DND-41 (cell line): Measurements from ENCODE around the gene TNFAIP2.
A peak's percentile ranks its signal among the peaks of the same experiment; 100 is the strongest.

Experiments
- ATAC-seq: fragments of 200-7000 bp; cut with Tn5 transposase; 3 replicates; pipeline ENCODE4 v1.9.1; 2021; ENCODE audit warnings: low read depth; ENCODE audit not compliant: insufficient read depth
- DNase-seq: peaks from one replicate; pipeline ENCODE4 v3.0.0-alpha.2; 2020
- H2AFZ ChIP-seq: 2 replicates; pipeline ENCODE4 v1.6.0; 2012; ENCODE audit warnings: low read depth, low read length
- H3K27ac ChIP-seq: 2 replicates; pipeline ENCODE4 v1.5.1; 2012; ENCODE audit warnings: low read length, inconsistent platforms
- H3K27me3 ChIP-seq: fragments of 200-600 bp; sonication (generic); 2 replicates; pipeline ENCODE4 v1.6.0; 2012; ENCODE audit warnings: low read length, mild to moderate bottlenecking, inconsistent platforms; ENCODE audit not compliant: insufficient read depth, poor library complexity
- H3K36me3 ChIP-seq: 2 replicates; pipeline ENCODE4 v1.5.1; 2012; ENCODE audit warnings: low read length, inconsistent platforms; ENCODE audit not compliant: insufficient read depth
- H3K4me1 ChIP-seq: 2 replicates; pipeline ENCODE4 v1.5.1; 2012; ENCODE audit warnings: mild to moderate bottlenecking, low read length; ENCODE audit not compliant: insufficient read depth
- H3K4me2 ChIP-seq: 2 replicates; pipeline ENCODE4 v1.6.0; 2012; ENCODE audit warnings: mild to moderate bottlenecking, moderate library complexity, low read length, inconsistent platforms; ENCODE audit not compliant: insufficient read depth
- H3K4me3 ChIP-seq, 2 experiments: fragments of 200-600 bp in 1 of 2; shearing (Covaris generic) in 1 of 2; 2 replicates each; pipeline ENCODE4 v1.5.1; 2012 to 2016; ENCODE audit warnings: inconsistent platforms in 2 of 2, low read length in 2 of 2, mild to moderate bottlenecking in 2 of 2, low read depth in 1 of 2, moderate library complexity in 1 of 2
- H3K79me2 ChIP-seq: 2 replicates; pipeline ENCODE4 v1.6.0; 2012; ENCODE audit warnings: low read length, inconsistent platforms; ENCODE audit not compliant: insufficient read depth
- H3K9ac ChIP-seq: 2 replicates; pipeline ENCODE4 v1.6.0; 2012; ENCODE audit warnings: low read depth, mild to moderate bottlenecking, inconsistent platforms, low read length, moderate library complexity
- H3K9me3 ChIP-seq: 2 replicates; pipeline ENCODE4 v1.5.1; 2012; ENCODE audit warnings: low read length, moderate library complexity, mild to moderate bottlenecking, inconsistent platforms; ENCODE audit not compliant: insufficient read depth, severe bottlenecking
- H4K20me1 ChIP-seq: 2 replicates; pipeline ENCODE4 v1.6.0; 2012; ENCODE audit warnings: low read length; ENCODE audit not compliant: insufficient read depth
- CTCF ChIP-seq: IDR thresholded peaks from 2 replicates; pipeline ENCODE4 v1.5.1; 2012; ENCODE audit warnings: borderline replicate concordance, low read length, moderate library complexity, mild to moderate bottlenecking; ENCODE audit not compliant: poor library complexity, severe bottlenecking; ENCODE audit errors: extremely low read depth
- EZH2 ChIP-seq: IDR thresholded peaks from 3 replicates; pipeline ENCODE4 v1.6.1; 2012; ENCODE audit warnings: borderline replicate concordance, low read depth, mild to moderate bottlenecking, moderate library complexity, low read length, inconsistent platforms; ENCODE audit not compliant: severe bottlenecking

Gene TNFAIP2

DNA sequence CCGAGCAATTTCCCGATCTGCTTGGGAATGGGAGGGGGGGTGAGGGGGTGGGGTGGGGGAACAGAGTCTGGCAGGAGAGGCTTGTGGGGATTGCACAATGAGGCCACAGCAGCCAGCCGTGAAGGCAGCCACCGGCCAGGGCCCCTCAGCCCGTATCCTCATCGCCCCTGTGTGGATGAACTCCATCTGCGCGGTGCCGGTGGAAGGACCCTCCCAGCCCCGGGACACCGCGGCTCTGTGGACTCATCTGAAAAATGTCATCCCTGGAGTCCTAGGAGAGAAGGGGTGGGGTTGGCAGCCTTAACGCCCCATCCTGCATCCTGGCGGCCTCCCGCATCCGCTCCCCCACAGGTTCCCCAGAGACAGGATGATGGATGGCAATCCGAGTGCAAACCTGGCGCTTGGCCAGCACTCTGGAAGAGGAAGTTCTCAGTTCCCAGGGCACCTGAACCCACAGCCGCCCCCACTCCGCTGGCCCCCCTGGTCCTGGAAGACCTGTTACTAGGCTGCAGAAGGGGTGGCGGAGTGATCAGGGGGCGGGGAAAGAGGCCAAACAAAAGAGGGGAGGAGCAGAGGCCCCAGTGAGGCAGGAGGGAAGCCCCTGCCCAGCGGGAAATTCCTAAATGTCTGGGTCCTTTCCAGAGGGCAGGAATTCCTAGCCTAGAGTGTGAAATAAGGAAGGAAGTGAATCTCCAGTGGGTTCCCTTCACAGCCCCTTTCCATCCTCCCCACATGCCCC lies 1.2 kb upstream of the TNFAIP2 start:
- H4K20me1 ChIP-seq = peaks cover 12% of the 10 kb centered on the region; the same call in 1 of the 2 replicates
- H3K27me3 ChIP-seq = peaks cover 12% of the 10 kb centered on the region
- no peaks in the 10 kb centered on the region for H3K4me1 ChIP-seq
- no peak overlapping the region for H3K27ac ChIP-seq
- no peaks in the 10 kb centered on the region for H3K36me3 ChIP-seq
- no peak overlapping the region for H3K4me3 ChIP-seq
- ATAC-seq (no peak), DNase-seq (peak; percentile 29)
- H3K4me2 ChIP-seq = no peak overlapping the region
- TF ChIP-seq EZH2 = no peak
- TF ChIP-seq CTCF = no peak
- H3K79me2 ChIP-seq = no peaks in the 10 kb centered on the region
- H3K9ac ChIP-seq = no peak overlapping the region
- no peak overlapping the region for H2AFZ ChIP-seq
- no peaks in the 10 kb centered on the region for H3K9me3 ChIP-seq

DNA sequence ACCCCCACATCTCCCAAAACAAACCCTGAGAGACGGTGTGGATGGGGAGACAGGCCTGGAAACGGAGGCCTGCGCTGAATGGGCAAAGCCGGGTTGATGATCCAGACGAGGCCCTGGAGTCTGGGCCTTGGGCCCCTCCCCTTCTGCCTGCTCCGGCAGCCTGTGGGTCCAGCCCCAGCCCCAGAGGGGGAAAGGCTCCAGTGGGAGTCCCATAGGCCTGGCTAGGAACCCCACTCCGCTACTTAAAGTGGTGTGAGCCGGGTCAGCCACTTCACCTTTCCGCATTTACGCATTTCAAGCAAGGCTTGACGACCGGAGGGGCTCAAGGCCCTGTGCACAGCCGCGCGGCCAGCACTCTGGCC lies 695 bp upstream of the TNFAIP2 start:
- Histone ChIP-seq H4K20me1 (peaks cover 12% of the 10 kb centered on the region; the same call in 1 of the 2 replicates), H3K27me3 (peaks cover 12% of the 10 kb centered on the region), H3K9ac (no peak overlapping the region), H3K4me1 (no peaks in the 10 kb centered on the region), H2AFZ (no peak overlapping the region), H3K27ac (no peak overlapping the region), H3K79me2 (no peaks in the 10 kb centered on the region), H3K36me3 (no peaks in the 10 kb centered on the region), H3K4me3 (no peak overlapping the region), H3K4me2 (no peak overlapping the region), H3K9me3 (no peaks in the 10 kb centered on the region)
- ATAC-seq = no peak
- no peak for TF ChIP-seq CTCF
- TF ChIP-seq EZH2 = no peak
- no peak for DNase-seq

DNA sequence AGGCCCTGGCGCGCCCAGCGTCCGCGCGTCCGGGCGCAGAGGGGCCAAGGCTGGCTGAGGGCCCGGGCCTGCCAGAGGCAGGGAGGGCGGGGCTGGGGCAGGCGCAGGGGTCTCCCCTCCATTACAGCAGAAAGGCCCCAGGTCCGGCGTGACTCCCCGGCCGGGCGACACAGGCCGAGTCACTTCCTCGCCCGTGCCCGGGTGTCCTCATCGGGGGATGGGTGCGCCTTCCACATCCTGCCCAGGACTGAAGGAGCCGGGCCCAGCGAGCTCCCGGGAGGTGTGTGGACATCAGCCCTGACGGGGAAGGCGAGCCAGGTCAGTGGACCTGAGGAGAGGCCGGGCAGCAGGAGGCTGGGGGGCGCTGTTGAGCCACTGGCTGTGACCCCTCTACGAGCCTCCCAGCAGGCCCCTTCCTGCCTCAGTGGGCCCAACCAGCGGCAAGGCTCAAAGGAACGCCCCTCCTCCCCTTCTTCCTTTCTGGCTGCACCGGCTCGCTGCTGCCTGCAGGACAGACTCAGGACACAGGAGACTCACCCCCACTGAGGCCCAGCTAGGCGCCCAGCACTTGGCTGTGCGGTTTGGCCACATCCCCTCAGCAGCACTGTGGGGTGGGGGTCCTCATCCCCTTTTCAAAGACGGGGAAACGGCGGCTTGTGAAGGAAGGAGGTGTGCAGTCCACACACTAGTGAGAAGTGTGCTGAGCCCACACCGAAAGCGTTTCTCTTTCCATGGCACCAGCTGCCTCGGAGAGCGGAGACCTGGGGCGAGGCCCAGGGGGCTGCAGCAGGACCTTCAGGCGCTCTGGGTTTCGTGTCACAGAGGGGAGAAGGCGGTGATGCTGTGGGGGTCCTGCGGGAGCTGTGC lies 606 bp downstream of the TNFAIP2 start:
- no peaks in the 10 kb centered on the region for H3K4me1 ChIP-seq
- no peak overlapping the region for H3K27ac ChIP-seq
- H3K36me3 ChIP-seq = no peaks in the 10 kb centered on the region
- H3K9ac ChIP-seq = no peak overlapping the region
- no peak overlapping the region for H2AFZ ChIP-seq
- no peak overlapping the region for H3K4me3 ChIP-seq
- H3K27me3 ChIP-seq = peaks cover 12% of the 10 kb centered on the region
- DNase-seq (no peak), ATAC-seq (no peak)
- no peaks in the 10 kb centered on the region for H3K79me2 ChIP-seq
- peaks cover 12% of the 10 kb centered on the region; the same call in 1 of the 2 replicates for H4K20me1 ChIP-seq
- TF ChIP-seq CTCF = peak; percentile 13
- no peak for TF ChIP-seq EZH2
- no peak overlapping the region for H3K4me2 ChIP-seq
- H3K9me3 ChIP-seq = no peaks in the 10 kb centered on the region
